MM.1S (cell line): ENCODE data around the gene PHF3.

ENCODE experiments used
- DNase-seq: peaks from one replicate; pipeline ENCODE4 v3.0.0-alpha.2; 2015
- H2AFZ ChIP-seq: fragments of 300-600 bp; sonication (generic); 2 replicates; pipeline ENCODE4 v1.6.0; 2016; ENCODE audit warnings: antibody characterized with exemption, low read length
- H3F3A ChIP-seq: fragments of 300-600 bp; sonication (generic); 2 replicates; pipeline ENCODE4 v1.6.1; 2016; ENCODE audit warnings: mild to moderate bottlenecking, antibody characterized with exemption, low read length, moderate library complexity, mixed read lengths; ENCODE audit not compliant: insufficient read depth
- H3K27ac ChIP-seq: fragments of 300-600 bp; sonication (generic); 2 replicates; pipeline ENCODE4 v1.5.1; 2016; ENCODE audit warnings: mild to moderate bottlenecking, low read length
- H3K27me3 ChIP-seq: fragments of 300-600 bp; sonication (generic); replicated peaks from 2 replicates; pipeline ENCODE4 v1.6.0; 2016; ENCODE audit warnings: low read length; ENCODE audit not compliant: insufficient read depth
- H3K36me3 ChIP-seq: fragments of 300-600 bp; sonication (generic); replicated peaks from 2 replicates; pipeline ENCODE4 v1.6.1; 2016; ENCODE audit warnings: mild to moderate bottlenecking, low read length, mixed read lengths; ENCODE audit not compliant: insufficient read depth
- H3K4me1 ChIP-seq: fragments of 300-600 bp; sonication (generic); 2 replicates; pipeline ENCODE4 v1.6.1; 2016; ENCODE audit warnings: low read length, mixed read lengths
- H3K4me2 ChIP-seq: fragments of 300-600 bp; sonication (generic); 2 replicates; pipeline ENCODE4 v1.6.0; 2016; ENCODE audit warnings: low read depth, low read length
- H3K4me3 ChIP-seq: fragments of 300-600 bp; sonication (generic); 2 replicates; pipeline ENCODE4 v1.5.1; 2016; ENCODE audit warnings: low read length, mixed read lengths
- H3K79me2 ChIP-seq: fragments of 300-600 bp; sonication (generic); 2 replicates; pipeline ENCODE4 v1.6.1; 2016; ENCODE audit warnings: mixed run types, low read length, mixed read lengths
- H3K9ac ChIP-seq: fragments of 300-600 bp; sonication (generic); 2 replicates; pipeline ENCODE4 v1.6.1; 2016; ENCODE audit warnings: low read length, mixed read lengths
- H3K9me2 ChIP-seq: fragments of 300-600 bp; sonication (generic); replicated peaks from 2 replicates; pipeline ENCODE4 v1.6.1; 2016; ENCODE audit warnings: mild to moderate bottlenecking, low read length, mixed read lengths; ENCODE audit not compliant: insufficient read depth
- H3K9me3 ChIP-seq: fragments of 300-600 bp; sonication (generic); replicated peaks from 2 replicates; pipeline ENCODE4 v1.6.1; 2016; ENCODE audit warnings: mild to moderate bottlenecking, low read length, mixed read lengths; ENCODE audit not compliant: insufficient read depth
- H4K20me1 ChIP-seq: fragments of 300-600 bp; sonication (generic); 2 replicates; pipeline ENCODE4 v1.6.1; 2016; ENCODE audit warnings: mild to moderate bottlenecking, low read length, moderate library complexity, mixed read lengths; ENCODE audit not compliant: insufficient read depth
- EZH2 ChIP-seq: fragments of 300-600 bp; sonication (generic); optimal IDR thresholded peaks from 2 replicates; pipeline ENCODE3; 2017; ENCODE audit warnings: low read depth, mild to moderate bottlenecking, antibody characterized with exemption, low read length, mixed read lengths
- EZH2phosphoT487 ChIP-seq: fragments of 300-600 bp; sonication (generic); IDR thresholded peaks from 2 replicates; pipeline ENCODE4 v1.6.1; 2018; ENCODE audit warnings: antibody characterized with exemption, low read length
- TF ChIP-seq, protein P1 (sequence below): fragments of 300-600 bp; sonication (generic); IDR thresholded peaks from 2 replicates; pipeline ENCODE4 v1.5.1; 2016; ENCODE audit warnings: antibody characterized with exemption, low read length, mixed read lengths

Gene PHF3

GRCh38 chr6:63600136-63600535 lies 35.5 kb upstream of the PHF3 start:
- DNase-seq: no peak
- Histone ChIP-seq H3K9me2 (no peaks in the 10 kb centered on the region), H3K9ac (no peak overlapping the region), H3K27ac (no peak overlapping the region), H3K4me3 (no peak overlapping the region), H4K20me1 (no peaks in the 10 kb centered on the region), H3K4me1 (no peaks in the 10 kb centered on the region), H3F3A (peaks cover 4% of the 10 kb centered on the region; the same call in 1 of the 2 replicates), H3K79me2 (no peaks in the 10 kb centered on the region), H3K27me3 (no peaks in the 10 kb centered on the region), H3K9me3 (no peaks in the 10 kb centered on the region), H3K4me2 (no peak overlapping the region), H3K36me3 (no peaks in the 10 kb centered on the region), H2AFZ (no peak overlapping the region)
- TF ChIP-seq EZH2: no peak
- TF ChIP-seq, protein P1, sequence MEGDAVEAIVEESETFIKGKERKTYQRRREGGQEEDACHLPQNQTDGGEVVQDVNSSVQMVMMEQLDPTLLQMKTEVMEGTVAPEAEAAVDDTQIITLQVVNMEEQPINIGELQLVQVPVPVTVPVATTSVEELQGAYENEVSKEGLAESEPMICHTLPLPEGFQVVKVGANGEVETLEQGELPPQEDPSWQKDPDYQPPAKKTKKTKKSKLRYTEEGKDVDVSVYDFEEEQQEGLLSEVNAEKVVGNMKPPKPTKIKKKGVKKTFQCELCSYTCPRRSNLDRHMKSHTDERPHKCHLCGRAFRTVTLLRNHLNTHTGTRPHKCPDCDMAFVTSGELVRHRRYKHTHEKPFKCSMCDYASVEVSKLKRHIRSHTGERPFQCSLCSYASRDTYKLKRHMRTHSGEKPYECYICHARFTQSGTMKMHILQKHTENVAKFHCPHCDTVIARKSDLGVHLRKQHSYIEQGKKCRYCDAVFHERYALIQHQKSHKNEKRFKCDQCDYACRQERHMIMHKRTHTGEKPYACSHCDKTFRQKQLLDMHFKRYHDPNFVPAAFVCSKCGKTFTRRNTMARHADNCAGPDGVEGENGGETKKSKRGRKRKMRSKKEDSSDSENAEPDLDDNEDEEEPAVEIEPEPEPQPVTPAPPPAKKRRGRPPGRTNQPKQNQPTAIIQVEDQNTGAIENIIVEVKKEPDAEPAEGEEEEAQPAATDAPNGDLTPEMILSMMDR: no peak
- TF ChIP-seq EZH2phosphoT487: no peak

GRCh38 chr6:63609231-63609630 lies 26.4 kb upstream of the PHF3 start:
- no peak overlapping the region for H3K9ac ChIP-seq
- TF ChIP-seq EZH2 (no peak), EZH2phosphoT487 (no peak)
- TF ChIP-seq, protein P1: no peak

GRCh38 chr6:63610944-63611343 lies 24.7 kb upstream of the PHF3 start:
- Histone ChIP-seq H3K9ac (no peak overlapping the region), H3K27me3 (no peaks in the 10 kb centered on the region), H3K4me2 (no peak overlapping the region), H3K9me3 (no peaks in the 10 kb centered on the region), H2AFZ (no peak overlapping the region), H4K20me1 (no peaks in the 10 kb centered on the region), H3K4me1 (no peaks in the 10 kb centered on the region), H3K79me2 (no peaks in the 10 kb centered on the region), H3K4me3 (no peak overlapping the region), H3K36me3 (no peaks in the 10 kb centered on the region), H3F3A (no peaks in the 10 kb centered on the region), H3K27ac (no peak overlapping the region), H3K9me2 (no peaks in the 10 kb centered on the region)
- DNase-seq: no peak
- TF ChIP-seq EZH2phosphoT487 (no peak), EZH2 (no peak)
- TF ChIP-seq, protein P1: no peak

More at GRCh38 chr6:63609231-63609630, 26.4 kb upstream of the PHF3 start:
- H3K4me2 ChIP-seq: no peak overlapping the region
- no peak overlapping the region for H3K4me3 ChIP-seq
- H3K4me1 ChIP-seq: no peaks in the 10 kb centered on the region
- H4K20me1 ChIP-seq: no peaks in the 10 kb centered on the region
- no peaks in the 10 kb centered on the region for H3F3A ChIP-seq
- H3K27ac ChIP-seq: no peak overlapping the region
- no peaks in the 10 kb centered on the region for H3K27me3 ChIP-seq
- no peaks in the 10 kb centered on the region for H3K79me2 ChIP-seq
- no peaks in the 10 kb centered on the region for H3K9me3 ChIP-seq
- no peak for DNase-seq
- no peaks in the 10 kb centered on the region for H3K9me2 ChIP-seq
- no peaks in the 10 kb centered on the region for H3K36me3 ChIP-seq
- H2AFZ ChIP-seq: no peak overlapping the region
